Measurements from ENCODE around the gene KRTAP10-4. TPM values are rescaled to one million over a fixed set of nuclear protein-coding genes. Genes with fewer than 3 reads are reported as not detected.

The KRTAP10-4 gene
- total and polyA plus RNA-seq, 3 donors from 2014 or later, result 0.24 TPM; not detected in 2

DNA sequence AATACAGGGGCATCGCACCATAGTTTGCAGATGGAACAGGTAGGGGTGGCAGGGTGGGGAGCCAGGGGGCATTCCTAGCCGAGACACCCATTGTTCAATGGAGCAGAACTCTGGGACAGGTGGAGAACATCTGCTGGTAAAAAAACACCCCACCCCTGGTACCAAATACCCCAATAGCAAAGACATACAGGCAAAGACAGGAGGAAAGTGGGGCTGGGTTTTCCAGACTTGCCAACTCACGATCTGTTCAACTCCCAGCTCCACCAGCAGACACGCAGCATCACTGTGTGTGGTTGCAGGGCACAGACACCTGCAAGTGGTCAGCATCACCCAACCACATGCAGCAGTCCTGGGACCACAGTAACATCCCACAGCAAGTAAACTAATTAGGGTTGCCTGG lies 38.0 kb downstream of the KRTAP10-4 start:
- H3K4me3 ChIP-seq, result no peak overlapping the region
- H3K4me1 ChIP-seq, result no peaks in the 10 kb centered on the region
- H3K36me3 ChIP-seq (ENCODE audit: low read depth, missing control alignments), result no peaks in the 10 kb centered on the region
- TF ChIP-seq POLR2A (IDR thresholded peaks at IDR 0.05) (no peak), CTCF (IDR thresholded peaks at IDR 0.05) (no peak)
- 88 to 91% methylated on average over 4 of the region's 4 CpGs for WGBS, 2 donors
- no peaks in the 10 kb centered on the region for H3K27me3 ChIP-seq
- H3K27ac ChIP-seq, result no peak overlapping the region
- DNase-seq, result no peak
- intact Hi-C loops (cut with DNase I; ENCODE audit: low total_unique reads), result no loop called here
- no peaks in the 10 kb centered on the region for H3K9me3 ChIP-seq

DNA sequence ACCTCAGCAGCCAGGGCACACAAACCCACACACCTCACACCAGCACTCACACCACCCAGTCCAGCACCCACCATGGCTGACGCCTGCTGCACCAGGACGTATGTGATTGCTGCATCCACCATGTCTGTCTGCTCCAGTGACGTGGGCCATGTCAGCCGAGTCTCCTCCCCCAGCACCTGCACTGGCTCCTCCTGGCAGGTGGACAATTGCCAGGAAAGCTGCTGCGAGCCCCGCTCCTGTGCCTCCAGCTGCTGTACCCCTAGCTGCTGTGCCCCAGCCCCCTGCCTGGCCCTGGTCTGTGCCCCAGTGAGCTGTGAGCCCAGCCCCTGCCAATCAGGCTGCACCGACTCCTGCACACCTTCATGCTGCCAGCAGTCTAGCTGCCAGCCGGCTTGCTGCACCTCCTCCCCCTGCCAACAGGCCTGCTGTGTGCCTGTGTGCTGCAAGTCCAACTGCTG lies 38.5 kb downstream of the KRTAP10-4 start, which contains the start of gene KRTAP10-8:
TSS of gene KRTAP10-8 (plus strand) at position 51 of the 458 bp plus-strand sequence. CDS start at position 73, 22 bp downstream.
- DNase-seq, result no peak
- Histone ChIP-seq H3K4me1 (no peaks in the 10 kb centered on the region), H3K4me3 (no peak within 1 kb of the TSS), H3K27ac (no peak within 1 kb of the TSS), H3K9me3 (no peaks in the 10 kb centered on the region), H3K36me3 (ENCODE audit: low read depth, missing control alignments) (no peaks in the 10 kb centered on the region), H3K27me3 (no peaks in the 10 kb centered on the region)
- TF ChIP-seq CTCF (IDR thresholded peaks at IDR 0.05), result no peak
- TF ChIP-seq POLR2A (IDR thresholded peaks at IDR 0.05), result no peak
- intact Hi-C loops (cut with DNase I; ENCODE audit: low total_unique reads), result no loop called here
- WGBS, 2 donors, result 85% methylated on average over 8 of the region's 8 CpGs; no CpG with 5 or more reads in 1 of the 2 donors

GRCh38 chr21:44612669-44613229 lies 39.2 kb downstream of the KRTAP10-4 start:
- Histone ChIP-seq H3K27ac (no peak overlapping the region), H3K9me3 (no peaks in the 10 kb centered on the region), H3K4me3 (no peak overlapping the region), H3K4me1 (no peaks in the 10 kb centered on the region), H3K36me3 (ENCODE audit: low read depth, missing control alignments) (no peaks in the 10 kb centered on the region), H3K27me3 (no peaks in the 10 kb centered on the region)
- DNase-seq, result no peak
- intact Hi-C loops (cut with DNase I; ENCODE audit: low total_unique reads), result no loop called here
- no peak for TF ChIP-seq CTCF (IDR thresholded peaks at IDR 0.05)
- TF ChIP-seq POLR2A (IDR thresholded peaks at IDR 0.05), result no peak
- 79 to 86% methylated on average over 13 of the region's 13 CpGs for WGBS, 2 donors

DNA sequence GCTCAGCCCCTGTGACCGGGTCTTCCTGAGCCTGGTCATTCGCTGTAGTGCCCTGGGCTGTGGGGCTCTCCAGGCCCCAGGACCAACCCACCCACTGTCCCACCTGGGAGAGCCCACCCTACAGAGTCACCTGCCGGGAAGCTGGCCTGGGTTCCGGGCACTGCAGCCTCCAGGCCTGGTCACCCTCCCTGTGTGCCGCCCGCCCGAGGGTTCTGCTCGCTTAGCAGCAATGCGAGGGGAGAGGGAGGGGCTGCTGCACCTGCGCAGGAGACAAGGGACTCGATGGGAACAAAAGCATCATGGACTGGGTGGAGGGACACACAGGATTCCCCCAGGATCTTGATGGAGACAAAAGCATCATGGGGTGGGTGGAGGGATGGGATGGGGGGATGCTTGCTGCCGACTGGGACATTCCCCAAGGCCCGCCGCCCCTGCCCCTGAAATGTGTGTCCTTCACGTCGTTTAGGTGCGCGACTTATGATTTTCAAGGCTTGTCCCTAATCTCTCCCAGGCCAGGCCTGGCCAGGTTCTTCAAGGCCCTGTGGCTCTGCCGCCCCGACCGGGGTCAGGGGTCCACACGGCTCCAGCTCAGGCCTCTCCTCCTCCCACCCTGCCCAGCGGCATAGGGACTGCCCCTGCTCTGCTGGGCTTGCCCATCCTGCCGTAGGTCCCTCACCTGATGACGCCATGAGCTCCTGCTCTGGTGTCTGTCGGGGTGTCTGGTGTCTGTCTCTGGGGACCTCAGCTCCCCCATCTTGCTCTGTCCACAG lies 40.0 kb downstream of the KRTAP10-4 start:
- Histone ChIP-seq H3K4me1 (no peaks in the 10 kb centered on the region), H3K9me3 (no peaks in the 10 kb centered on the region), H3K36me3 (ENCODE audit: low read depth, missing control alignments) (no peaks in the 10 kb centered on the region), H3K4me3 (no peak overlapping the region), H3K27me3 (no peaks in the 10 kb centered on the region), H3K27ac (no peak overlapping the region)
- DNase-seq, result no peak
- intact Hi-C loops (cut with DNase I; ENCODE audit: low total_unique reads), result no loop called here
- TF ChIP-seq CTCF (IDR thresholded peaks at IDR 0.05) (no peak), POLR2A (IDR thresholded peaks at IDR 0.05) (no peak)
- WGBS, 2 donors, result 82 to 87% methylated on average over 24 to 26 of the region's 26 CpGs
